ENCODE results near the gene KIAA1614.
"Not testable (repeated sequence)": the region's sequence is repeated elsewhere in the genome, so short reads cannot be mapped to it uniquely, and the experiment has no call there.

Gene KIAA1614

GRCh38 chr1:180945551-180945950, 32.9 kb downstream of the KIAA1614 start:
- no peak for DNase-seq

DNA sequence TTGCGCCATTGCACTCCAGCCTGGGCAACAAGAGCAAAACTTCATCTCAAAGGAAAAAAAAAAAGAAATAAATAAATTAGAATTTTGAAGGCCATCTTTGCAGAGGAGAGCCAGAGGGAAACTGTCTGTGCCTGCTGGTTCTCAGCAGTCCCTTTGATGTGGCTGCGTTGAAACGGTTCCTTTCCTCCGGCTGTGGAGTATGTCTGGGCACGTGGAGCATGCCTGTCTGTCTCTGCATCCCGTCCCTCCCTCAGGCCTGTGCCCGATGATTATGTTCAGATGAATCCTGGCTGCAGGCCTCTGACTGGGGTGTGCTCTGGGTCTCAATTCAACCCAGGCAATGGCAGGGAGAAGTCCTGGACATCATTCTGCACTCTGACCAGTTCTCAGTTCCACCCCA, 33.4 kb downstream of the KIAA1614 start:
- DNase-seq = no peak

- DNase-seq = no peak
Measured at GRCh38 chr1:180946541-180947498, 34.1 kb downstream of the KIAA1614 start.

GRCh38 chr1:180947499-180947885, 34.8 kb downstream of the KIAA1614 start:
- no peak for DNase-seq

DNA sequence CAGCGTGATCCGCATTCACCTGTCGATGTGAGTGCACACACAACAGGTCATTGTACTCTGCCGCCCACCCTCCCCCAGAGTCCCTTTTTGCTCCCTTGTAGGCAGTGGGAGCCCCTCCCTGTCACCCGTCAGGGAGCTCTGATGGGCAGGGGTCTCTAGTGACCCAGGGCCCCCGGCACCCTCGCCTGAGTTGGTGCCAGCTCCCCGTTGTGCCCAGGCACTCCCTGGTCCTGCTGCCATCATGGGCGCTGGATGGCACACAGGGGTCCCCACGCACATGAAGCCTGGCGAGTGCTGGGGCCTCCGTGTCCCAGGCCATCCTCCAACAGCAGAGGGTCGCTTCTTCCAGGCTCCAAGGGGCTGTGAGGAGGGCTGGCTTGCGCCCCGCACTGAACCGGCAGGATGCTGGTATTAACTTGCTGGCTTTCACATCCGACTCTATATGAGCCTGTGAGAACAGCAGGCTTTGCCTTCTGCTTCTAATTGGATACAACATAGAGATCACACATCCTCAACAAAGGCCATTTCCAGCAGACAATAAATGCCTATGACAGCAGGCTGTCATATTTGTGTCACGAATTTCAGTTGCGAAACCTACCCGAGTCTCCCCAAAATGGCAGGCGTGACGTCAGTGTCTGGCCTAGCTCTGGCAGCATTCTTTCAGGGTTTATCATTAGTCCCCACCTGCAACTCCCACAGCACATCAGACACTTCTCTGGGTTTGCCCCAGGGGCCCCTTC, 35.4 kb downstream of the KIAA1614 start:
- DNase-seq = no peak

- no peak for DNase-seq
Measured at GRCh38 chr1:180948641-180949615, 36.2 kb downstream of the KIAA1614 start.

DNA sequence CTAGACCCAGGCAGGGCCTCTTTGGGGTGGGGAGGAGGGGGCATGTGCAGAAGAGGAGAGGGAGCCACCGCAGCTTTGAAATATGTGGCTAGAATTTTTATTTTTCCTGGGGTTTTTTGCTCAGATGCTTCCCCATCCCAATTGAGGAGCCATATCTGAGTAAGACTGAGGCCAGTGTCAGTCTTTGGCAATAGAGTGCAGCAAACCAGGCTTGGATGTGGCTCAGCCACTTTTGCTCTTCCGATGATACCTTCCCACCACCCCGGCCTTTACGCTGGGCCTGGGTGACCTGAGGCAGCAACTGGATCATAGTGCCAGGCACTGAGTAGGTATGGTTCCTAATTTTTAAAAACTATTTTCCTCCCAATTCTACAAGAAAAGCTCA, 36.9 kb downstream of the KIAA1614 start:
- DNase-seq = no peak

- DNase-seq = no peak
Measured at GRCh38 chr1:180950321-180950720, 37.6 kb downstream of the KIAA1614 start.

GRCh38 chr1:180951186-180951745, 38.6 kb downstream of the KIAA1614 start:
- no peak for DNase-seq

DNA sequence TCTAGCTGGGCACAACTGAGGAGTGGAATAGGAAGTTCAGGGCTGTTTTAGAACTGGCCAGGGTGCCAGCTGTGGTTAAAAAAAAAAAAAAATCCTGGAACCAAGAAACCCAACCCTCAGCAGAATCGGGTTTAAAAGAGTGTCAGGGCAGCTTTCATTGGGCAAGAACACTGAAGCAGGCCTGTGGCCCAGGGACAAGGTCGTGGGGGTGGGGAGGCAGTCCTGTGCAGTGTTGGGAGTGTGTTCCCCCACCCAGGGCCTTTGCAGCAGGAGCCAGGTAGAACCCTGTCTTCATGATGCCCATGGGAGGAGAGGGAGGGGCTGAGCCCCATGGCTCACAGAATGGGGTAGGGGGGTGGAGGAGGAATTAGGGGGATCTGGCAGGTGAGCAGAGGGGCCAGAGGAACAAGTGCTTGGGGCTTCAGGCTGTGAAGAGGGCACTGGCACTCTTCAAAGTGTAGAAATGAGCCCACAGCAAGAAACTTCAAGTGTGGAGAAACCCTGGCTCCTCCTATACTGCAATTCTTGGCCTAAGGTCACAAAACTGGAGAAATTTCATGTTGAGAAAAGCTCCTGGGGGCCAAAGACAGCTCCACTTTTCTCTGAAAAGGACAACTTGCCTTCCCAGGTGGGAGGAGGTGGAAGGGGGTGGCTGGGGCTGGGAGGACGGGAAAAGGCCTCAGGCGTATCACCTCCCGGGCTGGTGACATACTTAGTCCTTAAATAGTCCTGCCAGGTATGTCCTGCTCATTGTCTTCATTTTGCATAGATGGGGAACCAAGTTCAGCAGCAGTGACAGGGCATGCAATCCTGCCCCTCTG, 39.3 kb downstream of the KIAA1614 start:
- DNase-seq = no peak

DNA sequence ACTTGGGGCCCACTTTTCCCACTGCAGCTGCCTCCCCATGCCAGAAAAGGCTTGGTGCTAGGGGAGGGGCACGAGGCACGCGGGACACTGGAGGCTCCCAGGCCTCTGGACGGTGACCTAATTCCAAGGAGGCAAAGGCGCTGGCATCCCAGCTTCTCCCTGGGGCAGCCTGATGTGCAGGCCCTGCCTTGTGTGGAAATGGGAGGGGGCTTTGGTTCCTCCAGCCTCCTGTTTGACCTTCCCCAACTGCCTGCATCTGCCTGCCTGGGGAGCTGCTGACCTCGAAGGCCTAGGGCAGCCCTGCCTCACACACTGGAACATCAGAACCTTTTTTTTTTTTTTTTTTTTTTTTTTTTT, 39.9 kb downstream of the KIAA1614 start:
- no peak for DNase-seq

GRCh38 chr1:180953291-180954004, 40.8 kb downstream of the KIAA1614 start:
- no peak for DNase-seq

GRCh38 chr1:180954005-180954800, 41.5 kb downstream of the KIAA1614 start:
- DNase-seq = no peak

GRCh38 chr1:180954801-180955165, 42.1 kb downstream of the KIAA1614 start:
- DNase-seq = no peak

- no peak for DNase-seq
Measured at GRCh38 chr1:180956028-180956640, 43.4 kb downstream of the KIAA1614 start.

GRCh38 chr1:180959620-180960019, 46.9 kb downstream of the KIAA1614 start:
- not testable (repeated sequence) for DNase-seq

DNA sequence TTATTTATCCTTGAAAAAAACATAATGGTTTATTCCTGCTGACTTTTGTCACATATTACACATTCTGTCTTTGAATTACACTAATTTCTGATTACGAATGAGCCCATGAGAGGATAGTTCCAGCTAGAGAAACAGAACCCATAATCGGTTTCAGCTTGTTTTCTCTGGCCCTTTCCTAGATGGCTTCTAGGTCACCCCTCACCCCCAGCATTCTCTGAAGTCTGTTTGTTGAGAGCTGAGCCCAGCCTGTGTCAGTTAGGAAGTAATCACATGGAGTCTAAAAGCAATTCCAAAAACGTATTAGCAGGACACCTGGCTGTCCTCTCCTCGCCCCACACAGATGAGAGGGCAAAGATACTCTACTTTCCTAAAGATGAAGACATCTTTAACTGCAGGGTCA, 48.9 kb downstream of the KIAA1614 start:
- DNase-seq = no peak

- DNase-seq = no peak
Measured at GRCh38 chr1:180962178-180962577, 49.5 kb downstream of the KIAA1614 start.

DNA sequence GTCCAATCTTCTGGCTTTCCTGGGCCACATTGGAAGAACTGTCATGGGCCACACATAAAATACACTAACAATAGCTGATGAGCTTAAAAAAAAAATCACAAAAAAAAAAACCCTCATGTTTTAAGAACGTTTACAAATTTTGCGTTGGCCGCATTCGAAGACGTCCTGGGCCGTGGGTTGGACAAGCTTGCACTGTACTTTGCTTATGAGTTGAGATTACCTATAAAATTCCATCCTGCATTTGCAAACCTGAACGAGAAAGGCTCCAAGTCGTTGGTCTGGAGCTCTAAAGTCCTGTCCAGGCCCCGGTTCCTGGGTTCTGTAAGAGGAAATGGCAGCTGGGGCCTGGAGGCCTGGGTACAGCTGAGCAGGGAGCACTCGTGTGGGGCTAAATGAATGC, 51.4 kb downstream of the KIAA1614 start:
- no peak for DNase-seq

DNA sequence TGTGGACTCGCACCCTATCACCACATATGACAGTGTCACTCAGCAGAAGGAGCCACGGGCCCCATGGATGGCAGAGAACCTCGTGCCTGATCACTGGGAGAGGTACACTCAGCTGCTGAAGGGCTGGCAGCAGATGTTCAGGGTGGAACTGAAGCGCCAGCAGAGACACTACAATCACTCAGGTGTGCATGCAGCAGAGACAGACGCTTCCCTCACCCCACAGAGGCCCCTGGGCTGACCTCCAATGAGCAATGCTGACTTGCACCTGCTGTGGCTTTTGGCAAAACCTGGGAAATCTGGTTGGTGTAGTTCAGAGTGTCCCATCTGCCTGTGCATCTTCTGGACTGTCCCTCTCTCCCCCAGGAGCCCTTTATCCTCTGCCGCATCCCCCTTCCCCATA, 51.9 kb downstream of the KIAA1614 start:
- no peak for DNase-seq

Data from SIG-M5 (cell line).